Adipocyte (in vitro differentiated cells): ENCODE results near the gene TMEM115.

Source experiments
- DNase-seq: peaks from one replicate; pipeline ENCODE4 v3.0.0-alpha.2; 2015; ENCODE audit warnings: low read depth
- H3K27me3 ChIP-seq: replicated peaks from 2 replicates; pipeline ENCODE4 v1.7.0; 2013; ENCODE audit warnings: mild to moderate bottlenecking, low read length, moderate library complexity; ENCODE audit not compliant: control insufficient read depth, insufficient read depth
- H3K36me3 ChIP-seq: 2 replicates; pipeline ENCODE4 v1.7.0; 2013; ENCODE audit warnings: low read length, mild to moderate bottlenecking, moderate library complexity; ENCODE audit not compliant: control insufficient read depth, insufficient read depth, severe bottlenecking
- H3K4me1 ChIP-seq: 2 replicates; pipeline ENCODE4 v1.7.0; 2013; ENCODE audit warnings: mild to moderate bottlenecking, low read length, moderate library complexity; ENCODE audit not compliant: control insufficient read depth, insufficient read depth
- H3K4me3 ChIP-seq: 2 replicates; pipeline ENCODE4 v1.7.0; 2013; ENCODE audit warnings: mild to moderate bottlenecking, low read length, moderate library complexity
- H3K9ac ChIP-seq: 2 replicates; pipeline ENCODE4 v1.7.0; 2013; ENCODE audit warnings: mild to moderate bottlenecking, low read length, moderate library complexity
- H3K9me3 ChIP-seq: 2 replicates; pipeline ENCODE4 v1.7.0; 2013; ENCODE audit warnings: mild to moderate bottlenecking, low read length, moderate library complexity; ENCODE audit not compliant: control insufficient read depth

Gene TMEM115

DNA sequence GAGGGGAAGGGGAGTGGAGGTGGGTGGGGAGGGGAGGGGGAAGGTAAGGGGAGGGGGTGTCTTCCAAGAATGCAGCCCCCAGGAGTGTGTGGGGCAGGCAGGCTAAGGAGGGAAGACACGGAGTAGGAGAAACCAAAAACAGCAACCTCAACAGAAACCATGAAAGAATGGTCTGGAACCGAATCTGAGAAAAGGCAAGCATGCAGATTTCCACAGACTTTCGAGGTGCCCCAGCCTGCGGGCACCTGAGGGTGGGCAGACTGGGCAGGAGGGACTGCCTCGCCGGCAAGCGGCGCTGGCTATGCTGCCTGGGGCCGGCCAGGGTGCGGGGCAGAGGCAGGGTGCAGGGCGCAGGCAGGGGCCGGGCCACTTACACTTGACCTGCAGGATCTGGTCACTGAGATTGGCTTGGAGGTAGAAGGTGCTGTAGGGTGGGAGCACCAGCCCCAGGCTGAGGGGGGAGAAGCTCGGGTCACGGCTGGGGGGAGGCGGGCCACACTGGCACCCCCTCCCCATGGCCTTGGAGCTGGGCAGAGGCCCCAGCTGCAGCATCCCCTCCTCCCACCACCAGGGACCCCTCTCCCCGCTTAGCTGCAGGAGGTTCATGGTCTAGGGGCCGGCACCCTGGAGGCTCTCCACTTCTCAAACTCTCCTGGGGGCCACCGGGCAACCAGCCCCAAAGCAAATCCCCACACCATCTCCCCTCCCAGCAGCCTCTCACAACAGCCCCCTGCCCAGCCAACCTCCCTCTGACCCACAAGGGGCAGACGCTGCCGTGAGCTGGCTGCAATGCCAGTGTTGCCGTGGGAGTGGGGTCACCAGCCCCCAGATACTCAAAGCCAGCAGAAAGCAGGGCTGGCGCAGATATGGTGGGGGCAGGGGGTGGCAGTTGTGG lies 15.3 kb upstream of the TMEM115 start:
- no peaks in the 10 kb centered on the region for H3K4me1 ChIP-seq
- no peak overlapping the region for H3K9ac ChIP-seq
- H3K9me3 ChIP-seq = no peaks in the 10 kb centered on the region
- no peak overlapping the region for H3K4me3 ChIP-seq
- no peak for DNase-seq
- H3K36me3 ChIP-seq = no peaks in the 10 kb centered on the region
- peaks cover 38% of the 10 kb centered on the region for H3K27me3 ChIP-seq

DNA sequence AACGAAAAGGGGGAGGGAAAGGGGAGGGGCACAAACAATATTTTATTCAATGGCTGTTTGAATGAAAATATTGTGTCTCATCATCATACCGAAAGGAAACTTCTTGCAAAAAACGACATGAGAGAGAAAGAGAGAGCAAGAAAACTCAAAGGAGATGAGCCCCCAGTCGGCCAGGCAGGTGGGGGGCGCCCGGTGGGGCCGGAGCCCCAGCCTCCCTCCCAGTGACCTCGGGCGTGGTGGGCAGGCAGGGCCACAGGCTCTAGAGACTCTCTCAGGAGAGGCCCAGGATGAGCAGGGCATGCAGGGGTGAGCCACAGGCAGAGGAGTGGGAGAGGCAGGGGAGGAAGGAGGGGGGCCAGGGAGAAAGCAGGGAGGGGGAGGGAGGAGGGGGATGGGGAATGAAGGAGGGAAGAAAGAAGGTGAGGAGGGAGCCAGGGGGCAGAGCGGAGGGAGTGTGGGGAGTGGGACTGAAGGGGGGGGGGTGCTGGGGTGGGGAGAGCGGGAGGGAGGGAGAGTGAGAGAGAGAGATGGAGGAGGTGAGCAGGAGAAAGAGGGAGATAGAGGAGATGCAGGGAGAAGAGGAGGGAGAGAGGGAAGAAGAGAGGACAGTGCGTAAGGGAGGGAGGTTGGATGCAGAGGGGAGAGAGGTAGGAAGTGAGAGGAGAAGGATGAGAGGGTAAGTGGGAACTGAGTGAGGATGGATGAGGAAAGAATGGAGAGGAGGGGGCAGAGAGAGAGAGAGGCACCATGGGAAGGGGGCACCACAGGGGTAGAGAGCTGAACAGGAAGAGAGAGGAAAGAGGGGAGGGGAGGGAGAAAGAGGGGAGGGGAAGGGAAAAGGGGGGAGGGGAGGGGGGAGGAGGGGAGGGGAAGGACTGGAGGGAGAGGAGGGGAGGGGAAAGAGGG lies 14.1 kb upstream of the TMEM115 start:
- Histone ChIP-seq H3K9ac (no peak overlapping the region), H3K9me3 (no peaks in the 10 kb centered on the region), H3K27me3 (peaks cover 42% of the 10 kb centered on the region), H3K36me3 (no peaks in the 10 kb centered on the region), H3K4me1 (no peaks in the 10 kb centered on the region), H3K4me3 (no peak overlapping the region)
- DNase-seq = no peak

DNA sequence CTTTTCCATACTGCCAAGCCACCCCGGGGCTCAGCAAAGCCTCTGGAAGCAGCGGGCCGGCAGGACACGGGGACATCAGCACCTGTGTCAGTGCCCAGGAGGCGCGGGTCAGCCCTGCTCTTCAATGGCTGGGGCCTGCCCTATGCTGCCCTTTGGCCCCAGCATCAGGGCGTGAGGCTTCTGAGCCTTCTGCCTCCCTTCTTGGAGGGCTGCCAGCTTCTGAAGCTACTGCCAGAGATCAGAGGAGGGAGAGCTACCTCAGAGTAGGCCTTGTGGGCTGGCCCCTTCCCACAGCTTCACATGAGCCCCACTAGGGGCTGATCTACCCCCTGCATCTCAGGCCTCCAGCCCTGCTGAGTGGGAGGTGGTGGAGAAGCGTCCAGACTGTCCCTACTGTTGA lies 13.0 kb upstream of the TMEM115 start:
- DNase-seq = no peak
- no peaks in the 10 kb centered on the region for H3K9me3 ChIP-seq
- H3K27me3 ChIP-seq = peaks cover 40% of the 10 kb centered on the region

DNA sequence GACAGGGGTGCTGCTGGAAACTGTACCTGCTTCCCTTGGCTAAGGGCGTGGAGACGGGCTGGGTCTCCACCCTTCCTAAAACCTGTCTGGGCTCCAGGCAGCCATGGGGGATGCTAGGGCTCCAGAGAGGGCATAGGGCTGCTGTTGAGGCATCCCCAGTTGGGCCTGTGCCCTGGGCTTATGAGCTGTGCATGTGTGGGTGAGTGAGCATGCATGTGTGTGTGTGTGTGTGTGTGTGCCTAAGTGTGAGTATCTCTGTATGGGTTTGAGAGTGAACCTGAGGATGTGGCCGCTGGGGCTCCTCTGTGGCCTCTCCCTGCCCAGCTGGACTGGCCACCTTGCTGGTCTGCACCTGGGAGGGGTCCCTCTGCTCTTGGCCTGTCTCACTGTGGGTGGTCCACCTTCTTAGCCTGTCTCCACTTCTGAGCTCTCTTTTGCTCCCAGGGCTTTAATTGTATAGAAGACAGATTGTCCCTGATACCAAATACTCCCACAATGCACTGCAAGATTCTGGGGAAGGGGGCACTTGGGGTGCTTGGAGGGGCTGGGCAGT lies 11.9 kb upstream of the TMEM115 start:
- H3K27me3 ChIP-seq = peaks cover 46% of the 10 kb centered on the region
- no peaks in the 10 kb centered on the region for H3K9me3 ChIP-seq
- DNase-seq = no peak
- no peaks in the 10 kb centered on the region for H3K4me1 ChIP-seq
- H3K36me3 ChIP-seq = no peaks in the 10 kb centered on the region
- no peak overlapping the region for H3K9ac ChIP-seq
- no peak overlapping the region for H3K4me3 ChIP-seq

More for the DNA sequence above, 13.0 kb upstream of the TMEM115 start:
- Histone ChIP-seq H3K36me3 (no peaks in the 10 kb centered on the region), H3K4me1 (no peaks in the 10 kb centered on the region), H3K9ac (no peak overlapping the region), H3K4me3 (no peak overlapping the region)

DNA sequence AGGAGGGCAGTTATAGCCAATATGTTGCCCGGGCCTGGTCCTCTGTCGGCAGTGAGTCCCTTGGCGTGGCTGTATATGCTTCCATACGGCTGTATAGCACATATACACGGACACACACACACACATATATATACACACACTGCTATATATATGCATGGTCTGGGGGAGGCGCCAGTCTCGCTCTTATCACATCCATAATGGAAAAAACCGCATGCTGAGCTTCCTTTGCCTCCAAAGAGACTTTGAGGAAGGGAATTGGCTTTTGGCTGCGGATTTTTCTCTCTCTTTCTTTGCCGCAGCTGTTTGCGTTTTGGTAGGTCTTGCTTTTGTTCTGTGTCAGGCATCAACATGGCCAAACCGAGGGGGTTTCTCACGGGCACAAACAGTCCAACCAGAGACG lies 11.3 kb upstream of the TMEM115 start:
- H3K4me1 ChIP-seq = no peaks in the 10 kb centered on the region
- DNase-seq = peak; percentile 47
- no peaks in the 10 kb centered on the region for H3K9me3 ChIP-seq
- no peaks in the 10 kb centered on the region for H3K36me3 ChIP-seq
- H3K9ac ChIP-seq = no peak overlapping the region
- H3K4me3 ChIP-seq = no peak overlapping the region
- peaks cover 46% of the 10 kb centered on the region for H3K27me3 ChIP-seq

DNA sequence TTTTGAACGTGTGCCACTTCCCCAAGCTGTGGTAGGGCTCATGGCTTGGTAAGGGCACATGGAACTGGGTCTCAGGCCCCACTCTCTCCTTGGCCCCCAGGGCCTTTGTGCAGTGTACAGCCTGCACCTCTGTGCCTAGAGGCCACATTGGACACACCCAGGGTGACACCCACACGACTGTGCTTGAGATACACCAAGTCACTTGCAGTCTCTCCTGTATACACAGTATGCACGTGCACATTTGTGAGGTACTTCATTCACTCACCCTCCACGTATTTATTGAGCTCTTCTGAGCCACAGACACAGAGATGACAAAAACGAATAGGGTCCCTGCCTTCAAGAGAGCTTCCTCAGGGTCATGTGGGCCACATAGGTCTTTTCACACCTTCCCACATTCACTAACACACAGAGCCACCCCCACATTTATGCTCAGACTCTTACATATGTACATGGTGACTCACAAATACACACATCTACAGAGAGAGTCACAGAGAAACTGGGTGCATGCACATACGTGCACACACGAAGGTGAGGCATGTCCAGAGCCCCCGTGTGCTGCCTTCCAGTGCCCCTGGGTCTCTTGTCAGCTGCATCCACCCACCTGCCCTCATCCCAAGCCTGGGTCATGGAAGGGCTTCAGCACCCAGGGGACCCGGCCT lies 9.8 kb upstream of the TMEM115 start:
- Histone ChIP-seq H3K27me3 (peaks cover 48% of the 10 kb centered on the region), H3K9ac (no peak overlapping the region), H3K9me3 (no peaks in the 10 kb centered on the region), H3K36me3 (no peaks in the 10 kb centered on the region), H3K4me1 (peaks cover 2% of the 10 kb centered on the region), H3K4me3 (no peak overlapping the region)
- no peak for DNase-seq

DNA sequence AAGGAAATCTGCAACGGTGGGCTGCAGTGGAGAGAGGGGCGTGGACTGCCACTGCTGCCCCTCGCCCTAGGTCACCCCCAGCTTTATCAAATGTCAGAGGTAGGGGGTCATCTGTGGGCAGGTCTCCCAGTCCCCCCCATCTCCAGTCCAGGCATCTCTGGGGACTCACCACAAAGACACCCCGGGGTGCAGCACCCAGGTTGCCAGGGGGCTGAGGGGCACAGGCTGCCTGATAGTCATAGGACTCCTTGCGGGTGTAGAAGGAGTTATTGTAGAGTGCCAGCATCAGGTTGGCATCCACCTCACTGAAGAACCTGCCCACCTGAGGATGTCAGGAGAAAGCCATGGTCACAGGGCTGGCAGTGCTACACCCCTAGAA lies 6.5 kb upstream of the TMEM115 start:
- Histone ChIP-seq H3K36me3 (no peaks in the 10 kb centered on the region), H3K4me3 (no peak overlapping the region), H3K4me1 (peaks cover 2% of the 10 kb centered on the region), H3K9me3 (no peaks in the 10 kb centered on the region), H3K27me3 (peaks cover 39% of the 10 kb centered on the region), H3K9ac (no peak overlapping the region)
- no peak for DNase-seq

DNA sequence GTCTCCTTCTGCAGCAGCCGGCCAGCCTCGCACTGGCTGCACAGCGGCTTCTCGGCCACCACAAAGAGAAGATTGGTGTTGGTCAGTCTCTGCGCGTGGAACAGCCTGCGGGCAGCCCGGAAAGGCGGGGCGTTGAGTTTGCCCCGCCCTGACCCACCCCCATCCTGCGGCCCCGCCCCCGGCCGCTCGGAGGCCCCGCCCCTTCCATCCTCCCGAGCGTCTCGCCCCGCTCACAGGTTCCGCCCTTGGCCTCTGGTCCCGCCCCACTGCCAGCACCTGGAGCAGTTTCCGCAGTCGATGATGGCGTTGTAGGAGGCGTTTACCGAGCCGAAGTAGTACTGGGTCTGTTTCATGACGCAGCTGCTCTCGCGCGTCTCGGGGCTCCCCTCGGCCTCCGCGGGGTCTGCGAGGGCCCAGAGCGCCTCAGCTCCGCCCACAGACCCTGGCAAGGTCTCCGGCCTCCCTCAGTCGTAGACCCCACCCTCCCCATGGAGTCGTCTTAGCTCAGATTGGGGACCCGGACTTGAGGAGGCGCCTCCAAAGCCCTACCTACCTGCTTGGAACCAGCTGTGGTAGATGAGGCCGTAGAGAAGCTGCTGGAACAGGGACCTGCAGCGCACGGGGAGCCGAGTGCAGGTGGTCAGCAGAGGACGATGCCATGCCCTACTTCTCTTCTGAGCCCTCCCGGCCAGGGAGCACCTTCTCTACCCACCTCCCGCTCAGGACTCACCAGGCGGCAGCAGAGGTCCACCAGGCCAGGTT lies 5.9 kb upstream of the TMEM115 start:
- Histone ChIP-seq H3K4me3 (peak overlapping the region; percentile 43), H3K4me1 (peaks cover 2% of the 10 kb centered on the region), H3K9me3 (no peaks in the 10 kb centered on the region), H3K9ac (no peak overlapping the region), H3K36me3 (no peaks in the 10 kb centered on the region), H3K27me3 (peaks cover 34% of the 10 kb centered on the region)
- peak; percentile 83 for DNase-seq

DNA sequence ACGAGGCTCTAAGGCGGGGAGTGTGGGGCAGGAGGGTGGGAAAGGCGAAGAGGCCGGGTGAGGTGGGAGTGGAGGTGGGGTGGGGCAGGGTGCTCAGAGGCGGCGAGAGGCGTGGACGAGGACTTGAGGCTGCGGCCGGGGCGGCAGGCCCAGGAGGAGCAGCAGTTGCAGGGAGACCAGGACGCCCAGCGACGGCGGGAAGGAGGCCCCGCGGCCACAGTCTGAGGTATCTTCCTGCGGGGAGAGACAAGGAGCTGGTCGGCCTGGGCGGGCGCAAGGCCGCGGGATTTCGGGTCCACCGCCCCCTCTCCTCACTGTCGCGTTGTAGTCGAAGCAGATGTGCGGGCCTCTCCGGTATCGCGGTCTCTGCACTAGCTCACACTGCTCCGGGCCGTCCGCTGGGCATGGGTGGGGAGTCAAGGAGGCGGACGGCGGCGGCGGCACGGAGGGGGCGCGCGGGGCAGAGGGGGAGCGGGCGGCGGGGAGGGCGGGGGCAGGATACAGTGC lies 5.3 kb upstream of the TMEM115 start:
- DNase-seq = no peak
- peak overlapping the region; percentile 68 for H3K4me3 ChIP-seq
- H3K9me3 ChIP-seq = no peaks in the 10 kb centered on the region
- H3K27me3 ChIP-seq = peaks cover 34% of the 10 kb centered on the region
- peaks cover 2% of the 10 kb centered on the region for H3K4me1 ChIP-seq
- no peaks in the 10 kb centered on the region for H3K36me3 ChIP-seq
- H3K9ac ChIP-seq = peak overlapping the region; percentile 70

DNA sequence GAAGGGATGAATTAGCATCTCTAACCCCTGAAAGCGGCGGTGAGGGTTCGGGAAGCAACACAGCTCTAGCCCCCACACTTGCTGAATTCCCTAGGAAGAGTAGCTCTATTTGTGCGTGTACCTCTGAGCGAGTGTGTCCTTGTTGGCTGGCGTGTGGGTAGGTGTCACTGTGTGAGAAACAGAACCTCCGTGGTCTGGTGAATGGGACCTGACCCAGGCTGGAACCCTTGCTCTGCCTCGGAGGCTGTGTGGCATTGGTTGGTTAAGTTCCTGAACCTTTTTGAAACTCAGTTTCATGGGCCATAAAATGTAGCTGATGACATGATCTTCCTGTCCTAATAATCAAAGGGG lies 414 bp upstream of the TMEM115 start:
- H3K4me1 ChIP-seq = peaks cover 33% of the 10 kb centered on the region
- no peaks in the 10 kb centered on the region for H3K9me3 ChIP-seq
- no peak overlapping the region for H3K9ac ChIP-seq
- H3K36me3 ChIP-seq = peaks cover 7% of the 10 kb centered on the region
- no peaks in the 10 kb centered on the region for H3K27me3 ChIP-seq
- peak overlapping the region; percentile 93 for H3K4me3 ChIP-seq
- no peak for DNase-seq
